Measurements from ENCODE around the gene SMARCD3.

- TF ChIP-seq SIX5 (IDR thresholded peaks at IDR 0.05; ENCODE audit: low read depth, low read length), result no peak
- TF ChIP-seq POLR2A (IDR thresholded peaks at IDR 0.05; ENCODE audit: control extremely low read depth in 1 of 2, low read depth in 2 of 2, low read length in 2 of 2), result no peak
- TF ChIP-seq HDAC2 (IDR thresholded peaks at IDR 0.05; ENCODE audit: borderline replicate concordance in 1 of 2, low read depth in 2 of 2, low read length in 2 of 2), result no peak
- TF ChIP-seq JUN (IDR thresholded peaks at IDR 0.05; ENCODE audit: low read depth, low read length), result no peak
- TF ChIP-seq CTCF (IDR thresholded peaks at IDR 0.05; ENCODE audit: control extremely low read depth in 1 of 3, insufficient read depth in 1 of 3, low read depth in 1 of 3, low read length in 3 of 3), result no peak
- no peak for TF ChIP-seq SRF (IDR thresholded peaks at IDR 0.05; ENCODE audit: low read depth, low read length)
- TF ChIP-seq MAFK (IDR thresholded peaks at IDR 0.05; ENCODE audit: low read depth, low read length), result no peak
- TF ChIP-seq EZH2 (IDR thresholded peaks at IDR 0.05; ENCODE audit: low read depth, low read length, severe bottlenecking), result no peak
- TF ChIP-seq CBX8 (IDR thresholded peaks at IDR 0.05; ENCODE audit: borderline replicate concordance, low read depth, low read length), result no peak
- no peak for TF ChIP-seq CREB1 (IDR thresholded peaks at IDR 0.05)
- TF ChIP-seq EGR1 (IDR thresholded peaks at IDR 0.05; ENCODE audit: borderline replicate concordance, low read depth, low read length), result no peak
- no peak for TF ChIP-seq CHD2 (IDR thresholded peaks at IDR 0.05; ENCODE audit: low read length)
- TF ChIP-seq RNF2 (IDR thresholded peaks at IDR 0.05; ENCODE audit: borderline replicate concordance, low read depth, low read length, missing control alignments, poor library complexity, severe bottlenecking), result no peak
These were observed 40.7 kb downstream of the SMARCD3 start for GRCh38 chr7:151207804-151208203.

Data from H1 (cell line).